ENCODE results near the gene TUBA4B. TPM values are rescaled to one million over a fixed set of nuclear protein-coding genes. Genes with fewer than 3 reads are reported as not detected.

Gene TUBA4B
- total RNA-seq, 1 experiment from 2014 or later = not detected

DNA sequence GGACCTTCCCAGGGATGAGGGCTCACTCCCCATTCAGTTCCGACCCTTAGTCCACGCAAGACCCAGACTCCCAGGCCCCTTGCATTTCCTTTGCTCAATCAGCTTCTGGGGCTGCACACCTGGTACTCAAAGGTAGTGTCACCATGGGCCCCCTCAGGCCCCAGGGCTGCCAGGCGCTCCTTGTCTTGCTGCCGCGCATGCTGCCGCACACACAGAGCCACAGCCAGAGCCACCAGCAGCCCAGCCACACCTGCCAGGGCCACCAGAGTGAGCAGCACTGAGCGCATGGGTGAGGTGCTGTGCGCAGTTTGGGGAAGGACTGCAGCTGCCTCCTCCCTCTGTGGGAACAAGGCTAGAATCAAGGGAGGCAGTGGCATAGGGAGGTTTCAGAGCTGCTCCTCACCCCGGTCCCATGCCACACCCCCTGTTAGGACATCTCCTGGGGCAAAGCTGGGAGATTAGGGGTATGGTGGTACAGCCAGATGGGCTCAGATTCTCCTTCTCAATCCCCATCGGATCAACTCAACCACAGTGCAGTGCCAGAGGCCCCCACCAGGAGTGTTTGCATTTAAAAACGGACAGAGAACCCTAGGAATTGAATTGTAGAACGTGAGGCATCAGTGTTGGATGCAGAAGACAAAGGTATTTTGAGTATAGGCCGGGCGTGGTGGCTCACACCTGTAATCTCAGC, 44.9 kb downstream of the TUBA4B start:
- Mint-ChIP-seq H3K27me3 (ENCODE audit: low read depth) (peaks cover 68% of the 10 kb centered on the region), H3K9me3 (peaks cover 0 to 5% of the 10 kb centered on the region in 2 experiments; a peak in 3 of 5 replicates), H3K4me1 (peaks cover 19 to 29% of the 10 kb centered on the region in 2 experiments), H3K4me3 (peak overlapping the region in 1 of 2 experiments; percentile 20; a peak in 1 of 5 replicates), H3K27ac (no peak overlapping the region; a peak in 1 of 7 replicates), H3K36me3 (ENCODE audit: insufficient read depth in 1 of 3, low read depth in 3 of 3) (peaks cover 0 to 4% (median 2%) of the 10 kb centered on the region in 3 experiments; a peak in 2 of 7 replicates)
- no peak overlapping the region for H3K18ac ChIP-seq (ENCODE audit: insufficient read length, low read depth, low read length)
- no peak overlapping the region for H3K27ac ChIP-seq (ENCODE audit: insufficient read length, low read depth, low read length)
- H2BK20ac ChIP-seq (ENCODE audit: low read depth, low read length, poor library complexity, severe bottlenecking) = no peak overlapping the region
- H3K79me1 ChIP-seq (ENCODE audit: insufficient read depth, low read depth, low read length, poor library complexity, severe bottlenecking) = no peaks in the 10 kb centered on the region
- no peak overlapping the region for H2BK15ac ChIP-seq (ENCODE audit: low read depth, low read length)
- H3K23me2 ChIP-seq (ENCODE audit: insufficient read length, low read depth, low read length, poor library complexity, severe bottlenecking) = peaks cover 6% of the 10 kb centered on the region
- no peak overlapping the region for H3T11ph ChIP-seq (ENCODE audit: low read length)
- DNase-seq = no peak
- no peak overlapping the region for H3K4ac ChIP-seq (ENCODE audit: low read depth, low read length)
- H4K8ac ChIP-seq (replicated peaks; ENCODE audit: insufficient read length, low read depth, low read length) = no peak overlapping the region
- no peak overlapping the region for H4K91ac ChIP-seq (ENCODE audit: insufficient read length, low read depth, low read length)
- no peak overlapping the region for H4K5ac ChIP-seq (ENCODE audit: insufficient read length, low read depth, low read length)
- TF ChIP-seq, protein P1, sequence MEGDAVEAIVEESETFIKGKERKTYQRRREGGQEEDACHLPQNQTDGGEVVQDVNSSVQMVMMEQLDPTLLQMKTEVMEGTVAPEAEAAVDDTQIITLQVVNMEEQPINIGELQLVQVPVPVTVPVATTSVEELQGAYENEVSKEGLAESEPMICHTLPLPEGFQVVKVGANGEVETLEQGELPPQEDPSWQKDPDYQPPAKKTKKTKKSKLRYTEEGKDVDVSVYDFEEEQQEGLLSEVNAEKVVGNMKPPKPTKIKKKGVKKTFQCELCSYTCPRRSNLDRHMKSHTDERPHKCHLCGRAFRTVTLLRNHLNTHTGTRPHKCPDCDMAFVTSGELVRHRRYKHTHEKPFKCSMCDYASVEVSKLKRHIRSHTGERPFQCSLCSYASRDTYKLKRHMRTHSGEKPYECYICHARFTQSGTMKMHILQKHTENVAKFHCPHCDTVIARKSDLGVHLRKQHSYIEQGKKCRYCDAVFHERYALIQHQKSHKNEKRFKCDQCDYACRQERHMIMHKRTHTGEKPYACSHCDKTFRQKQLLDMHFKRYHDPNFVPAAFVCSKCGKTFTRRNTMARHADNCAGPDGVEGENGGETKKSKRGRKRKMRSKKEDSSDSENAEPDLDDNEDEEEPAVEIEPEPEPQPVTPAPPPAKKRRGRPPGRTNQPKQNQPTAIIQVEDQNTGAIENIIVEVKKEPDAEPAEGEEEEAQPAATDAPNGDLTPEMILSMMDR (conservative IDR thresholded peaks at IDR 0.05) = no peak
- no peak overlapping the region for H3K14ac ChIP-seq (ENCODE audit: insufficient read depth, low read length)
- no peak overlapping the region for H3K9ac ChIP-seq (ENCODE audit: extremely low read depth, insufficient read length, low read length)
- no peak overlapping the region for H2BK5ac ChIP-seq (ENCODE audit: insufficient read length, low read length)
- H4K20me1 ChIP-seq (ENCODE audit: control insufficient read depth, insufficient read depth, insufficient read length) = no peaks in the 10 kb centered on the region
- H3K23ac ChIP-seq (ENCODE audit: insufficient read length, low read depth, low read length) = no peak overlapping the region
- H3K4me1 ChIP-seq (ENCODE audit: insufficient read depth, low read length) = no peaks in the 10 kb centered on the region
- no peak overlapping the region for H2BK120ac ChIP-seq (ENCODE audit: low read depth, low read length, poor library complexity, severe bottlenecking)
- H3K79me2 ChIP-seq (ENCODE audit: insufficient read depth, low read length) = no peaks in the 10 kb centered on the region
- H2AFZ ChIP-seq (ENCODE audit: low read length) = no peak overlapping the region
- no peak overlapping the region for H2AK5ac ChIP-seq (ENCODE audit: insufficient read length, low read length)
- H3K27me3 ChIP-seq (ENCODE audit: insufficient read depth, low read length) = no peaks in the 10 kb centered on the region; the same call in 1 of the 2 replicates
- H3K4me2 ChIP-seq (ENCODE audit: insufficient read depth, insufficient read length, low read length) = no peak overlapping the region
- no peaks in the 10 kb centered on the region for H3K9me3 ChIP-seq (ENCODE audit: control insufficient read depth, low read depth, low read length)
- no CpG with 5 or more reads among the region's 14 CpGs for WGBS (ENCODE audit: extremely low coverage, insufficient read length, low lambda C conversion rate)
- no peak overlapping the region for H2BK12ac ChIP-seq (ENCODE audit: insufficient read length, low read depth, low read length)
- H3K56ac ChIP-seq (ENCODE audit: insufficient read length, low read depth, low read length) = no peak overlapping the region
